ENCODE measurements around the gene RER1. TPM values are rescaled to one million over a fixed set of nuclear protein-coding genes. Genes with fewer than 3 reads are reported as not detected.

Gene RER1, protein sequence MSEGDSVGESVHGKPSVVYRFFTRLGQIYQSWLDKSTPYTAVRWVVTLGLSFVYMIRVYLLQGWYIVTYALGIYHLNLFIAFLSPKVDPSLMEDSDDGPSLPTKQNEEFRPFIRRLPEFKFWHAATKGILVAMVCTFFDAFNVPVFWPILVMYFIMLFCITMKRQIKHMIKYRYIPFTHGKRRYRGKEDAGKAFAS
- total RNA-seq: 79.1 and 92.8 TPM in 2 replicates

DNA sequence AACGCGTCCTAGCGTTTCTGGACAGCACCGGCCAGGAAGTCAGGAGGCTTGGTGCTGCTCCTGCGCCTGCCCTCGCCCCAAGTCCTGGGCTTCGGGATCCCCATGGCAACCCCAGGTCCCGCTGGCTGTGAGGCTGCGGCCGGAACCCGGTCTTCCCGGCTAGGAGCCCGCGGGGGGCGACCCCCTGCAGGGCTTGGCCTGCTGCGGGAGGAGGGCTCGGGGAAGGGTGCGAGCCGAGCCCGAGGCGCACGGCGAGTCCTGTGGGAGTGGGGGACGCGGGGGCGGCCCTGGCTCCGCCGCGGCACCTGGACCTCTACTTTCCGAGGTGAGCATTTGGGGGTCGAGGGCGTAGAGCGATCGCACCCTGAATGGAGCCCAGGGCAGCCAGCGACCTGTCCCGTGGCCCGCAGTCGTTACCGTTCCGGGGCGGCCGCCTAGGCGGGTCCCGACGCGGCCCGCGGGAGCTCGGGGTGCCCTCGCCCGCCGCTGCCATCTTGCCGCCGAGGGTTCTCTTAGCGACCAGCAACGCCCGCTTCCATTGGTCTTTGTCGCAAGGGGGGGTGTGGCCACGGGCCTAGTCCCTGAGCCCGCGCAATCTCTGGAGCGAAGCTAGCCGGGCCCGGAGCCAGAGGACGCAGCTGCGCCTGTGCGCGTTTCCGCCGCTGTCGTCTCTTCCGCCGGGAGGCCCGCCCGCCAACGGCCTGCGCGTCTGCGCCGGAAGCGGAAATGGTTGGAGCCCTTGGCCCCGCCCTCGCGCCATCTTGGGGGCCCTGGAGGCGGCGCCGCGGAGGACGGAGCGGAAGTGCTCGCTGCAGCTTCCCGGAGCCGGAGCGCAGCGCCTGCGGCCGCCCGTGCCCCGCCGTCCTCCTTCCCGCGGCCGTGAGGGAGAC lies at the start of gene RER1, which contains the start of gene MORN1:
RER1 (plus strand) TSS at position 801 of the 890 bp plus-strand sequence. CDS start 3,950 bp downstream, outside the sequence.
MORN1 (minus strand) TSS at position 514 of the 890 bp plus-strand sequence; CDS start at position 493, 21 bp downstream.
- peak within 1 kb of the TSS; percentile 87 for H3K4me3 ChIP-seq (ENCODE audit: low read depth, low read length)
- TF ChIP-seq, protein P1, sequence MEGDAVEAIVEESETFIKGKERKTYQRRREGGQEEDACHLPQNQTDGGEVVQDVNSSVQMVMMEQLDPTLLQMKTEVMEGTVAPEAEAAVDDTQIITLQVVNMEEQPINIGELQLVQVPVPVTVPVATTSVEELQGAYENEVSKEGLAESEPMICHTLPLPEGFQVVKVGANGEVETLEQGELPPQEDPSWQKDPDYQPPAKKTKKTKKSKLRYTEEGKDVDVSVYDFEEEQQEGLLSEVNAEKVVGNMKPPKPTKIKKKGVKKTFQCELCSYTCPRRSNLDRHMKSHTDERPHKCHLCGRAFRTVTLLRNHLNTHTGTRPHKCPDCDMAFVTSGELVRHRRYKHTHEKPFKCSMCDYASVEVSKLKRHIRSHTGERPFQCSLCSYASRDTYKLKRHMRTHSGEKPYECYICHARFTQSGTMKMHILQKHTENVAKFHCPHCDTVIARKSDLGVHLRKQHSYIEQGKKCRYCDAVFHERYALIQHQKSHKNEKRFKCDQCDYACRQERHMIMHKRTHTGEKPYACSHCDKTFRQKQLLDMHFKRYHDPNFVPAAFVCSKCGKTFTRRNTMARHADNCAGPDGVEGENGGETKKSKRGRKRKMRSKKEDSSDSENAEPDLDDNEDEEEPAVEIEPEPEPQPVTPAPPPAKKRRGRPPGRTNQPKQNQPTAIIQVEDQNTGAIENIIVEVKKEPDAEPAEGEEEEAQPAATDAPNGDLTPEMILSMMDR (IDR thresholded peaks at IDR 0.05; ENCODE audit: insufficient read depth, low read length, poor library complexity, severe bottlenecking): no peak
- peak; percentile 86 for DNase-seq (ENCODE audit: low read depth)
- no peaks in the 10 kb centered on the region for H3K27me3 ChIP-seq (ENCODE audit: control insufficient read depth, insufficient read depth, low read length)
- no peaks in the 10 kb centered on the region for H3K36me3 ChIP-seq (ENCODE audit: control insufficient read depth, insufficient read depth, low read length)

DNA sequence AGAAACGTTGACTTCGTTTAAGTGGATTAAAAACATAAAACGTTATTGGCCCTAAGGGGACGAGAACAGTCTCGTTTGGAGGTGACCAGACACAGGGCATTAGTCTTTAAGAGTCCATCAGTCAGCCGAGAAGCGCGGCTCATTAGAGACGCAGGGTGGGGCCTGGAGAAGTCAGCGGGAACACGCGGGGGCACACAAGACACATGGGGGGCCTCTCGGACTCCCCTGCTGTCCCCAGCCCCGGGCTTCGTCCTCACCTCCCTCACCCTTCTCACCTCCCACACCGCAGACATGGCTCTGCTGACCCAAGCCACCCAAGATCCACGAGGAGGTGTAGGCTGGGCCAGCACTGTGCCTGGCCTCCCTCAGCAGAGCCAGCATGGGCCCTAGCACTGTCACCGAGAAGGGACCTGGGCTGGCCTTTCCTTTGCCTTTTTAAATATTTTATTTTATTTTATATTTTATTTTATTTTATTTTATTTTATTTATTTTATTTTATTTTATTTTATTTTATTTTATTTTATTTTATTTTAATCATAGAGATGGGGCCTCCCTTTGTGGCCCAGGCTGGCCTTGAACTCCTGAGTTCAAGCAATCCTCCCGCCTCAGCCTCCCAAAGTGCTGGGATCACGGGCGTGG lies 49.1 kb upstream of the RER1 start:
- Histone ChIP-seq H3K4me3 (ENCODE audit: low read depth, low read length) (no peak overlapping the region), H3K27me3 (ENCODE audit: control insufficient read depth, insufficient read depth, low read length) (peaks cover 18% of the 10 kb centered on the region), H3K36me3 (ENCODE audit: control insufficient read depth, insufficient read depth, low read length) (no peaks in the 10 kb centered on the region)
- TF ChIP-seq, protein P1 (IDR thresholded peaks at IDR 0.05; ENCODE audit: insufficient read depth, low read length, poor library complexity, severe bottlenecking): no peak
- DNase-seq (ENCODE audit: low read depth): no peak

DNA sequence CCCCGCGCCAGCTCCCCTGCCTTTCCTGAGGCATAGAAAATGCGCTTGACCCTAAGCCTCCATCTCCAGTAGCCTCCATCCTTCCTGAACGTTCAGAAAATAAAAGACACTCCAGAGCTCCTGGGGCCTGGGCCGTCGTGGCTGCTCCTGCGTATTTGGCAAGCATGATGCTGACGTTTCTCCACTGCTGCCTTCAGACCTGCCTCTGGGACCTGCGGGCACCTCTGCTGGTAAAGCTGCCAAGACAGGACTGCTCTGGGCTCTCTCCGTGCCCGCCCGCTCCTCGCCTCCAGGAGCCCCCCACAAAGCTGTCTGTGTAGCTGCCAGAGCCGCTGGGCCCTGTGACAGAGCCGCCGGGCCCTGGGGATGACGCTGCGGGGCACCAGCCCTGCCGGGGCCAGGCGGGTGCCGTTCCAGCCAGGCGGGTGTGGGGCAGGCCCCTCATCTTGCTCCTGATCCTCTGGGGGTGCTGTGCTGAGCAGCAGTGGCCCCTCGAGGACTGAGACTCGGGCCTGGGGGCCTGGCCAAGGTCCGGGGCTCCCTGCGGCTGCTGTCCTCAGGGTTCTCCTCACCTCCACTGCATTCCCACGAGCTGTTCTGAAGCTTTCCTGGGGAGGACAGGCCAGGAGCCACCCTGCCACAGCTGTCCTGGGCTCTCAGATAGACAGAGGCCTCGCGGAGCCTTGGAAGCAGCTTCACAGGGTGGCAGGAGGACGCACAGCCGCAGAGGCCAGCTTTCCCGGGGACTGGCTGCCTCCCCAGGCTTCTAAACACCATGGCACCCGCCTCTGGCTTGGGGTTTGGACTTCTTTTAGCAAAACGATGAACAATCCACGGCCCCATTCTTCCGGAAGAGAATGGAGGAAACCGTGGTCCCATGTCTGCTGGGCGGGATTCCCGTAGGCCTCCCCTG lies 48.4 kb upstream of the RER1 start:
- TF ChIP-seq, protein P1 (IDR thresholded peaks at IDR 0.05; ENCODE audit: insufficient read depth, low read length, poor library complexity, severe bottlenecking): no peak
- DNase-seq (ENCODE audit: low read depth): no peak
- Histone ChIP-seq H3K27me3 (ENCODE audit: control insufficient read depth, insufficient read depth, low read length) (peaks cover 22% of the 10 kb centered on the region), H3K4me3 (ENCODE audit: low read depth, low read length) (no peak overlapping the region), H3K36me3 (ENCODE audit: control insufficient read depth, insufficient read depth, low read length) (no peaks in the 10 kb centered on the region)

DNA sequence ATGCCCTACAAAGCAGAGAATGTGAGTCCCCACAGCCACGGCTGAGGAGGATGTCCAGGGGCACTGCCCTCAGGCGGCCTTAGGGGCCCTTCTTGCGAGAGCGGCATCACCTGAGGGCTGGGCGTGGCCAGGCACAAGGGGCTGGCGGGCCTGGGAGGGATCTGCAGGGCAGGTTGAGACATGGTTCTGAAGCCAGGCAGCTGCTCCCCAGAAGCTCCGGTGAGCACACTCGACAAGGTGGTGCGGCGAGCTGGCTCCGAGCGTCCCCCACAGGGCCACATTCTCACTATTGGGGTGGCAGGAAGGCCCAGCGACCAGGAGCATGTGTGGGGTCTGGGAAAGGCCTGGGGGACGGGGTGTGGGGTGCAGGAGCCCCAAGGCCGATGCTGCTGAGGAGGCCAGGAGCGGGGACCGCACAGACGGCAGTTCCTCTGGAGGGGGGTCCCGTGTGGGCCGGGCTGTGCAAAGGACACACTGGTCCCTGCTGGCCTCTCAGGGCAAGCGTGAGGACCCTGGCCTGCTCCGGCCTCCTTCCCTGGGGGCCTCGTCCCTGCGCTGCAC lies 47.4 kb upstream of the RER1 start:
- Histone ChIP-seq H3K27me3 (ENCODE audit: control insufficient read depth, insufficient read depth, low read length) (peaks cover 18% of the 10 kb centered on the region), H3K4me3 (ENCODE audit: low read depth, low read length) (no peak overlapping the region), H3K36me3 (ENCODE audit: control insufficient read depth, insufficient read depth, low read length) (no peaks in the 10 kb centered on the region)
- DNase-seq (ENCODE audit: low read depth): no peak
- TF ChIP-seq, protein P1 (IDR thresholded peaks at IDR 0.05; ENCODE audit: insufficient read depth, low read length, poor library complexity, severe bottlenecking): no peak

DNA sequence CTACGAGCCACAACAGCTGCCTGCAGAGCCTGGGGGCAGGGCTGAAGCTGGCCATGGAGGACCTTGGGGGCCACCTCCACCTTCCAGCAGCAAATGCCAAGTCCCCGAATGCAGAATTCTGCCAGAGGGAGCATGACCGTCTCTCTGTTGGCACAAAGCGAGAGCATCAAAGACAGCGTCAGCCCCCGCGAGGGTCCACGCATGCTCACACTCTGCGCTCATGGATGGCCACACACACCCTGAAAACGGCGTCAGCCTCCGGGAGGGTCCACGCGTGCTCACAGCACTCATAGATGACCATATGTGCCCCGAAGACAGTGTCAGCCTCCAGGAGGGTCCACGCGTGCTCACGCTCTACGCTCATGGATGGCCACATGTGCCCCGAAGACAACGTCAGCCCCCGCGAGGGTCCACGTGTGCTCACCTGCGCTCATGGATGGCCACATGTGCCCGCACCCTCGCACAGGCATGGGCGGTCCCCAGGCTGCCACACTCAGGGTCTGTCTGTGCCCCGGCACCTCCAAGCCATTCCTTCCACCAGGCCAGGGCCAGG lies 46.8 kb upstream of the RER1 start:
- DNase-seq (ENCODE audit: low read depth): no peak
- no peak overlapping the region for H3K4me3 ChIP-seq (ENCODE audit: low read depth, low read length)
- TF ChIP-seq, protein P1 (IDR thresholded peaks at IDR 0.05; ENCODE audit: insufficient read depth, low read length, poor library complexity, severe bottlenecking): no peak

More for the DNA sequence above, 46.8 kb upstream of the RER1 start:
- H3K36me3 ChIP-seq (ENCODE audit: control insufficient read depth, insufficient read depth, low read length): no peaks in the 10 kb centered on the region
- H3K27me3 ChIP-seq (ENCODE audit: control insufficient read depth, insufficient read depth, low read length): peaks cover 18% of the 10 kb centered on the region

Data from kidney epithelial cell (primary cell).